H1 (cell line): ENCODE measurements around the gene SPRR1A. TPM values are rescaled to one million over a fixed set of nuclear protein-coding genes. Genes with fewer than 3 reads are reported as not detected.

Experiments used
- CTBP2 ChIP-seq: IDR thresholded peaks from 2 replicates; pipeline ENCODE4 v1.7.0; 2011; ENCODE audit warnings: borderline replicate concordance, mild to moderate bottlenecking, moderate library complexity, mixed read lengths, low read length; ENCODE audit not compliant: insufficient read depth, insufficient read length
- E2F6 ChIP-seq: IDR thresholded peaks from 2 replicates; pipeline ENCODE4 v1.6.1; 2012; ENCODE audit warnings: inconsistent platforms
- HDAC2 ChIP-seq, 2 experiments: fragments of 300-600 bp in 1 of 2; sonication (generic) in 1 of 2; IDR thresholded peaks; 2 replicates each; pipeline ENCODE4 v1.6.1; 2011 to 2012; ENCODE audit warnings: low read depth in 2 of 2, low read length in 2 of 2, mild to moderate bottlenecking in 2 of 2, moderate library complexity in 2 of 2, borderline replicate concordance in 1 of 2, inconsistent platforms in 1 of 2
- JUN ChIP-seq: IDR thresholded peaks from 2 replicates; pipeline ENCODE4 v1.6.1; 2011; ENCODE audit warnings: low read depth, mild to moderate bottlenecking, improper control_type of control experiment, low read length
- RXRA ChIP-seq: IDR thresholded peaks from 2 replicates; pipeline ENCODE4 v1.6.1; 2011; ENCODE audit warnings: low read depth, mild to moderate bottlenecking, low read length, moderate library complexity; ENCODE audit not compliant: insufficient read depth
- polyA plus RNA-seq, 7 experiments: library from polyadenylated mRNA; depleted of rRNA in 3 of 7; stranded (reverse) in 5 of 7; unstranded in 2 of 7; fragments of >200 nt in 5 of 7; fragments of 200-250 nt in 2 of 7; gene quantifications; 1 replicate in 5 of 7; 2 replicates in 1 of 7; 4 replicates in 1 of 7; pipeline versions ENCODE4 v1.2.1 to v1.2.3, GENCODE V29; 2011 to 2013; ENCODE audit warnings: missing spikeins in 2 of 7, mixed read lengths in 2 of 7
- total RNA-seq: library from RNA; stranded (reverse); fragmentation: NEBNext Ultra II Directional; extraction: Animal tissue kit (Norgen Biotek cat#: 25700); gene quantifications from 2 replicates; pipeline ENCODE4 v1.2.1, GENCODE V29; 2021

Gene SPRR1A
- total and polyA plus RNA-seq, 2 of the 8 experiments (the other 6 are each of a cell fraction or from before 2014, with no cell fraction given), result not detected

- TF ChIP-seq RXRA (no peak), JUN (no peak), HDAC2 (IDR thresholded peaks at IDR 0.05; ENCODE audit: borderline replicate concordance in 1 of 2, low read depth in 2 of 2, low read length in 2 of 2) (no peak), CTBP2 (no peak), E2F6 (no peak)
Measured at GRCh38 chr1:152940614-152941013, 43.3 kb upstream of the SPRR1A start (continued).
